Stimulated activated CD4-positive, alpha-beta T cell treated with anti-CD3 and anti-CD28 coated beads, Interleukin-4, amount 100 ng/mL, for 24 hours (primary cell): ENCODE measurements around the gene ZNF654.
"Not testable (repeated sequence)": the region's sequence is repeated elsewhere in the genome, so short reads cannot be mapped to it uniquely, and the experiment has no call there.

Experiments
- DNase-seq: peaks from one replicate; pipeline ENCODE4 v3.0.0-alpha.2; 2020

The ZNF654 gene

GRCh38 chr3:88075072-88075471, 16.0 kb downstream of the ZNF654 start:
- DNase-seq = no peak

- DNase-seq = no peak
Observed at GRCh38 chr3:88075497-88075896, 16.4 kb downstream of the ZNF654 start.

GRCh38 chr3:88076712-88077111, 17.7 kb downstream of the ZNF654 start:
- no peak for DNase-seq

GRCh38 chr3:88078932-88079331, 19.9 kb downstream of the ZNF654 start:
- DNase-seq = no peak

- DNase-seq = no peak
Observed at GRCh38 chr3:88082854-88083253, 23.8 kb downstream of the ZNF654 start.

- no peak for DNase-seq
Observed at GRCh38 chr3:88084097-88084501, 25.0 kb downstream of the ZNF654 start.

GRCh38 chr3:88090681-88091080, 31.6 kb downstream of the ZNF654 start:
- DNase-seq = no peak

- no peak for DNase-seq
Observed at GRCh38 chr3:88092270-88092669, 33.2 kb downstream of the ZNF654 start.

- no peak for DNase-seq
Observed at GRCh38 chr3:88093266-88093665, 34.2 kb downstream of the ZNF654 start.

GRCh38 chr3:88101142-88101541, 42.1 kb downstream of the ZNF654 start:
- DNase-seq = no peak

- DNase-seq = no peak
Observed at GRCh38 chr3:88105325-88105724, 46.3 kb downstream of the ZNF654 start.

- DNase-seq = no peak
Observed at GRCh38 chr3:88112289-88112688, 53.2 kb downstream of the ZNF654 start.

- DNase-seq = peak; percentile 69
Observed at GRCh38 chr3:88113311-88114162, 54.5 kb downstream of the ZNF654 start.

GRCh38 chr3:88114878-88115549, 56.0 kb downstream of the ZNF654 start:
- DNase-seq = no peak

GRCh38 chr3:88117683-88118082, 58.6 kb downstream of the ZNF654 start:
- DNase-seq = no peak

GRCh38 chr3:88118603-88119002, 59.5 kb downstream of the ZNF654 start:
- DNase-seq = not testable (repeated sequence)

- no peak for DNase-seq
Observed at GRCh38 chr3:88123526-88123925, 64.5 kb downstream of the ZNF654 start.

GRCh38 chr3:88131695-88132094, 72.6 kb downstream of the ZNF654 start:
- no peak for DNase-seq

- no peak for DNase-seq
Observed at GRCh38 chr3:88132894-88133293, 73.8 kb downstream of the ZNF654 start.

- DNase-seq = no peak
Observed at GRCh38 chr3:88133711-88134263, 74.7 kb downstream of the ZNF654 start.

GRCh38 chr3:88137836-88138235, 78.8 kb downstream of the ZNF654 start:
- DNase-seq = no peak

GRCh38 chr3:88141458-88142083, 82.5 kb downstream of the ZNF654 start:
- no peak for DNase-seq

GRCh38 chr3:88142094-88142624, 83.1 kb downstream of the ZNF654 start:
- DNase-seq = no peak
